GM04503 (cell line): ENCODE data around the gene ZBTB43.

Experiments used
- DNase-seq: peaks from one replicate; pipeline ENCODE4 v3.0.0-alpha.2; 2012; ENCODE audit warnings: low read depth

Gene ZBTB43

DNA sequence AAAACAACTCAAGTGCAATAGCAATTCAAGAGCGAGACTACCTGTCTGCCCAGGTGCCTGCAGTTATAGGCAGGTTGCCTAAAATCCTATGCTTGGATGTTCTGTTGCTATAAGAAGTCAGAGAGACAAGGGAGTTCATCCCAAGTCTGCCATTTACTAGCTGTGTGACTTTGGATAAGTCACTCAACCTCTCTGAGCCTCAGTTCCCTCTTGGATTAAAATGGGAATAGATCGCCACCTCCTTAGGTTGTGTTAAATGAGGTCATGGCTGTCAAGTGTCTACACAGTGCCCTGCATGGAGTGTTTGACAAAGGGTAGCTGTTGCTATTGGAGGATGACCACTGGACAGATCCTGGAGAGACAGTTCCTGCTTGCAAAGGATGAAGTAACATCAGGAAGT lies 54.3 kb downstream of the ZBTB43 start:
- no peak for DNase-seq

DNA sequence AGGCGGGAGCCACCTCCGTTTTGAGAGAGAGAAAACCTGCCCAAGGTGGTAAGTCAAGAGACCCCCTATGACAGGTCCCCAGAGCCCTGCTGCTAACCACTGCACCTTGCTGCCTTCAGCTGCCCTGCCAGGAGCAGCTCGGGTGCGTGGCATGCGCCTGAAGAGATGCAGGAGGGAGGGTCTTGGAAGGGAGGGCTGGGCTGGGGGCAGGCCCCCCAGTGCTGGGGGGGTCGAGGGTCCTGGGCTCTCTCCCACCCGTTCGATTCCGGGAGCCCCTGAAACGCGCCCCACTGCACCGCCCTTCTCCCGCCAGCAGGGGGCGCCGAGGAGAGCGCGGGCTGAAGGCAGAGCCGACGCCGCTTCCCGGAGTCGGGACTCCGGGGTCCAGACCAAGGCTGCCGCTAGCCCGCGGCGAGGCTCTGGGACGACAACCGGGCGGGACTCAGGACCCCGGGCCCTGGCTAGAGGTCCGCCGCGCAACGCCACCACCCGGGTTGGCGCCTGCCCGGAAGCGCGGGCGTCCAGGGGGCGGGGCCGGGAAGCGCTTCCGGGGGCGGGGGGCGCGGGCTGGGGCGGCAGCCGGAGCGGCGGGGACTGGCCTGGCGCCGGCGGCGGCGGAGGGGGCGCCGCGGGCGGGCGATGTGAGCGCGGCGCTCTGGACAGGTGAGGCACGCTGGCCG lies 55.4 kb downstream of the ZBTB43 start, which contains the start of gene ZBTB34:
Gene ZBTB34 (plus strand): TSS at position 563 of the 680 bp plus-strand sequence. CDS start 18,761 bp downstream, outside the sequence.
- DNase-seq: no peak

DNA sequence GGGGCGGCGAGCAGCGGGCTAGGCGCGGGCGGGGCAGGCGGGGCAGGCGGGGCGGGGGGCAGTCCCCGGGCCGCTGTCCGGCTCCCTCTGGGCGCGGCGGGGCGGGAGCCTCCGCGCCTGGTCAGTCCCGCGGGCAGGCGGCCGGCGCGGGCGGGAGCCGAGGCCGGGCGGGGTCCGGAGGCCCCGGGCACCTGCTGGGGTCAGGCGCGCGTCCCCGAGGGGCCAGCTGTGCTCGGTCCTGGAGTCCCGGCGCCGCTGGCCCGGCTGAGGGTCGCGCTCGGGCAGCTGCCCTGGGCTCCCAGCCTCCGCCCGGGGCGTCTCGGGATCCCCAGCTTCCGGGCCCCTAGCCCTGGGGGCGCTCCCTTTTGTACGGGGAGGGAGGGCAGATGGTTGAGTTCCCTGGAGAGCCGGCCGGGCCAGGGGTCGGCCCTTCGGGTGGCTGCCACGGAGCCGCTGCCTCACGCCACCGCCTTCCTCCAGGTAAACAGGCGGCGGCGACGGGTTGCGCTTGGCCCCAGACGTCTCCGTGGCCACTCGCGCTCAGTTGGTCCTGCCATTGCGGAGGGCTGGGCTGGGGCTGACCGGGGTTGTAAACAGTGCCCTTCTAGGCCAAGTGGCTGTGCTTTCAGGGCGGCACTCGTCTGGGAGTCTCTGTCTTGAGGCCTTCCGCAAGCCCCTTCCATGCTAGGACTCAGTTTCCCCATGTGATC lies 56.1 kb downstream of the ZBTB43 start:
- no peak for DNase-seq

DNA sequence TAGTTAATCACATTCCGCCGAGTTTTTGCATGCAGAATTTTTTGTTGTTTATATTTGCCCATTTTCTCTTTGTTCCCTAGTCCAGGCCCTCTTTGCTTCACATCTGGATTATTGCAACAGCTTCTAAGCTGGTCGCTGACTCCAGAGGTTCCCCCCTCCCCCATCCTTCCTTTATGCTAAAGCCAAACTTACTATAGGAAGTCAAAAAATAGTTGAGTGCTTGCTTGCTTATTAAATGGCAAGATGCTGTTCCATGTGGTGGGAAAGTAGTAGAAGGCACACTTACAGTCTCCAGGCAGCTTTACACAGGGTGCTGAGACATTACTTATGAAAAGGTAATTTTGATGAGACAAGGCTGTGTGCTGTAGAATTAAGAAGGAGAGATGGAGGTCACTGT lies 56.9 kb downstream of the ZBTB43 start:
- no peak for DNase-seq

DNA sequence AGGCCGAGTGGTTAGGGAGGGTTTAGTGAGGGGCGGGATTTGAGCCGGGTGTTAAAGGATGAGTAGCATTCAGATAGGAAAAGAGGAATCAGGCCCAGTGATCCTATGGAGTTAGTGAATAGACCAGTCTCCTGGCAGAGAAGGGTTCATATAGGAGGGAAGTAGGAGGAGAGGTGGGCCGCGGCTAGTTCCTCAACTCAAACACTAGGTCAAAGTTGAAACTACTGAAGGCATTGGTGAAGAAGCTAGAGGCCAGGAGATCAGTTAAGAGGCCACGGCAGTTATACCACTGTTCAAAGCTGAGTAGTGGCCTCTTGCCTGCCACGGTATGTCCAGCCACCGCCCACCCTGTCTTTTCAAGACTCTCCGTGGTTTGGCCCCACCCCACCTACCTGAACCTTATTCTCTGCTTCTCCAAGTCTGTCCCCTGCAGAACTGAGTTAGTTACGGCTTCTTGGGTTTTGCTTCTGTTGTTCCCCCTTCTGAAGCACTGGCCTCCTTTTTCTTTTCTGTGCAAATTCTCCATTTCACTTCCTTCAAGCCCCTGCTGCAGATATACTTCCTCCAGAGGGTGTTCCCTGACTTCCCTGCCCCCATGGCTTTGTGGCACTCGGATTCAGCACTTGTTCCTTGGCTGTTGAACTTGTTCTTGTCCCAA lies 57.4 kb downstream of the ZBTB43 start:
- DNase-seq: no peak

DNA sequence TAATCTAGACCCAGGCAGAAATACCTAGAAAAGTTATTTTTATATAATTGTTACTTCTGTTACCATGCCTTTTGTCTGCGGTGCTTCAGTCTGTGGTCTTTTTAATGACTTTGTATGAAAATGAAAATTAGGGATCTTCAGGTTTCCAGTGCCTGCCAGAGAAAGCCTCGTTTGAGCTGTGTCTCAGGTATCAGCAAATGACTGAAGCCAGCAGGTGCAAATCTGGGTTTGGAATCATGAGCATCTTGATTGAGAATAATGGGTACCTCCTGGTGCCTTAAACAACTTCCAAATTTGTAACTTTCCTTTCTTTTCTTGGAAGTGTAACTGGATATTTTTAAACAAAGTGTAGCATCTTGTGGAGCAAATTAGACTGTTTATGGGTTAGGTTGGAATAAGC lies 59.9 kb downstream of the ZBTB43 start:
- DNase-seq: no peak

DNA sequence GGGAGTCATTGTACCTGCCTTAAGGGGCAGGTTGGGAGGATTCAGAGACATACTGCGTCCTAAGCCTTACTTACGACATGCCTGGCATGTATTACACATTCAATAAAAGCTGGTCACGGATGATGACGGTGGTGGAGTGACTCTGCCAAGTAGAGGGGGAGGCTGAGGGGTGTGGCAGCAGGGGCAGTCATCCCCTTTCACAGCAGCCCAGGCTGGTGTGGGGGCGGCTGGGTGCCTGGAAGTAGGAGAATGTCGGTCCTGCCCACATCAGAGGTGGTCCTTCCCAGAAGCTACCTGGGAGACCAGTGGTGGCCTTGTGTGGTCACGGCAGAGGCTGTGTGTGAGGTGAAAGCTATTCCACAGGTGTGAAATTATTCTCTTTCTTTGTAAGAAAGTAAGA lies 64.5 kb downstream of the ZBTB43 start:
- DNase-seq: no peak

DNA sequence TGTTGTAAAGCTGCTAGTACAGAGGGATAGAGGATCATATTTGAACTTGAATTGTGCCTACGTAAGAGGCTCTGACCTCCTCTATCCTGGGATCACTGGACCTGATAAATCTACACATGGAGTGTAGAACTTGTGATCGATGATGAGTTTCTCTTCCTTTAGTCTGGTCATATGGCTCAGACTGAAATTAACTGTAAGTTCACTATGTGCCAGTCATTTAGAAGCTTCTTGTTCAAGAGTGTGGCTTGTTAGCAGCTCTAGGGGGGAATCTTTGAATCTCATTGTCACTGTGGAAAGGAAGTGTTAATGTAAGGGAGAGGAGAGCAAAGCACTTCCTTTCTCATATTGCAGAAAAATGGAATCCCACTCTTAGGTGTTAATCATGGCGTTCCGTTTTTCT lies 67.7 kb downstream of the ZBTB43 start:
- no peak for DNase-seq

DNA sequence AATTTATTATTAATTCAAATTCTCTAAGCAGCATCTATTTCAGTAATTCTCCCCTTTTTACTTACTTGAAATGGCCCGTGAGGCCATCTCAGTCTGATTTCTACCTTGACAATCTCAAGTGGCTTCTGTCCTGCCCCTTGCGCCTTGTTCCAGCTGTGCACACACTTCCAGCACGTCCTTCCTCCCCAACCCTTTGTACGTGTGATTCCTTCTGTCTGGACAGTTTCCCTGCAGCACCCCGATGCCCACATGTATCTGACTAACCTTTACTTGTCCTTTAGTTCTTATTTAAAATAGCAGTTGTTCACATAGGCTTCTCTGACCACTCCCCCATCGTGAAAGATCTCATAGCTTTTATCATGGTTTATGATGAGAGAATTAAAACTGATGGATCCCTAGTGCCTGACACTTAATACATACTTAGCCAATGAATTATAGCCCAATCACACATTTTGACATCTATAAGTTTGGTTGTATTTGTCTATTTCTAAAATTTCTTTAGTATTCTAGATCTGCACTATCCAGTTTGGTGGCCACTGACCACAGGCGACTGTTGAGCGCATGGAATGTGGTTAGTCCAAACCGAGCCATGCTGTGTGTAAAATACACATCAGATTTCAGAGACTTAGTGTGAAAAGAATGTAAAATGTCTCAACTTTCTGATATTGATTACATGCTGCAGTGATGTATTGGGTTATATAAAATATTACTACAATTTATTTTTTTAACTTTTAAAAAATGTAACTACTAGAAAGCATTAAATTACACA lies 69.9 kb downstream of the ZBTB43 start:
- no peak for DNase-seq

DNA sequence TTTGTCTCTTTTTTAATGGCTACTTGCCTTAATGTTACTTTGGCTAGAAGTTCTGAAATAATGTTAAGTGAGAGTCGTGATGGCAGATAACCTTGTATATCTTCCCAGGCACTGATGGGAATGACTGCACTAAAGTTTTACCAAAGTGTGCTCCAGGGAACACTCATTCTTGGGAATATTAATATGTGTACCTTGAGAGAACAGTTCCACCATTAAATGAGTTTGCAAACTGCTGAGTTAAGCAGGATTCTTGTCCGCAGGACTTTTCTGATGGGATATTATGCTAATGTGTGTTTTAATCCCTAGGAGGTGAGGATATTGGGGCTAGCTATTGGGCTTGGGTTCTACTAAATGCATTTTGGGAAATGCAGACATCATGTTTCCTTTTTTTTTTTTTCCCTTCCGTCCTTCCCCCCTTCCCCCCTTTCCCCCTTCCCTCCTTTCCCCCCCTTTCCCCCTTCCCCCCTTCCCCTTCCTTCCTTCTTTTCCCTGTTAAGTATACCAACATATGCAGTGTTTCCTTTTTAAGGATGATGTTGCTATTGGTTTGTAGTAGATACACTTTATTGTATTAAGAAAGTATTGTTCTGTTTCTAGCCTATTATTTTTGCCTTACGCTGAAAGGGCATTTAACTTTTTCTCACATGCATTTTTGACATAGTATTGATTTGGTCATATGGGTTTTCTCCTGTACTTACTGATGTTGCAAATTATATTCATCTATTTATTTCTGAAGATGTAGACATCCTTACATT lies 71.1 kb downstream of the ZBTB43 start:
- DNase-seq: no peak

DNA sequence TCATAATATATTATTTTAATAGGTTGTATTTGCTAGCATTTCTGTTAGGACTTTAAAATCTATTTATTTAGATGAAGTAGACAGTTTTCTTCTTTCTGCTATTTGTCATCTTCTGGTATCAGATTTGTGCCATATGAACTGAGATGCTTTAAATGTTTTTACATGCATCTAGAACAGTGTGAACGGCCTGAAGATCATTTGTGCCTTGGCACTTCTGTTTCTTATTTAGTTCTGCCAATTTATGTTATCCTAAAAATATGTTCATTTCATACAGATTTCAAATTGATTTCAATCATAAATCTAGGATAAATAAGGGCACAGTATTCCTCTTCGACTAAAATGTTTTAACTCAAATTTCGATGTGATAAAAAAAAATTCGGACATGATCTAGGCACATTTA lies 71.7 kb downstream of the ZBTB43 start:
- no peak for DNase-seq

DNA sequence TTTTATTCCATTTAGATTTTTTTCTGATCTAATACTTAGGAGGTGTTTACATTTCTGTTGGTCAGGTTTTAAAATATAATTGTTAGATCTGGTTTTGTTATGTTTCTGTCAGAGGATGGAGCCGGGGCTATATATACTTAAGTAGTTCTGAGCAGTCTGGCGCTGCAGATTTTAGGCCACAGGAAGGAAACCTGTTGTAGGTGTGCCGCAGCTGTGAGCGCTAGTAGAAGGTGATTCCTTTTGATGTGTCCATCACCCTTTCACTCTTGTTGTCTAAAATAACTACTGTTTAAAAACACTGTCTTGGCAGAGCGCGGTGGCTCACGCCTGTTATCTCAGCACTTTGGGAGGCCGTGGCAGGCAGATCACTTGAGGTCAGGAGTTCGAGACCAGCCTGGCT lies 72.6 kb downstream of the ZBTB43 start:
- no peak for DNase-seq

DNA sequence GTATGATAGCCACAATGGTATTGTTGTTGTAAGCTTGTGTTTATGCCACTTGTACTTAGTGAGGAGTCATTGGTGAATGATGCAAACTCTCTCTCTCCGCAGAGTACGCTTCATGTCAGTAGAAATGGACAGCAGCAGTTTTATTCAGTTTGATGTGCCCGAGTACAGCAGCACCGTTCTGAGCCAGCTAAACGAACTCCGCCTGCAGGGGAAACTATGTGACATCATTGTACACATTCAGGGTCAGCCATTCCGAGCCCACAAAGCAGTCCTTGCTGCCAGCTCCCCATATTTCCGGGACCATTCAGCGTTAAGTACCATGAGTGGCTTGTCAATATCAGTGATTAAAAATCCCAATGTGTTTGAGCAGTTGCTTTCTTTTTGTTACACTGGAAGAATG lies 74.4 kb downstream of the ZBTB43 start:
- no peak for DNase-seq

DNA sequence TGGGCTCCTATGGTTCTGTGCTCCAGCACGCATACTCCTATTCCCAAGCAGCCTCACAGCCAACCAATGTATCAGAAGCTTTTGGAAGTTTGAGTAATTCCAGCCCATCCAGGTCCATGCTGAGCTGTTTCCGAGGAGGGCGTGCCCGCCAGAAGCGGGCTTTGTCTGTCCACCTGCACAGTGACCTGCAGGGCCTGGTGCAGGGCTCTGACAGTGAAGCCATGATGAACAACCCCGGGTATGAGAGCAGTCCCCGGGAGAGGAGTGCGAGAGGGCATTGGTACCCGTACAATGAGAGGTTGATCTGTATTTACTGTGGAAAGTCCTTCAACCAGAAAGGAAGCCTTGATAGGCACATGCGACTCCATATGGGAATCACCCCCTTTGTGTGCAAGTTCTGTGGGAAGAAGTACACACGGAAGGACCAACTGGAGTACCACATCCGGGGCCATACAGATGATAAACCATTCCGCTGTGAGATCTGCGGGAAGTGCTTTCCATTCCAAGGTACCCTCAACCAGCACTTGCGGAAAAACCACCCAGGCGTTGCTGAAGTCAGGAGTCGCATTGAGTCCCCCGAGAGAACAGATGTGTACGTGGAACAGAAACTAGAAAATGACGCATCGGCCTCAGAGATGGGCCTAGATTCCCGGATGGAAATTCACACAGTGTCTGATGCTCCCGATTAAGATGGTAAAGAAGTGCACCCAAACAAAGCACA lies 75.5 kb downstream of the ZBTB43 start:
- DNase-seq: no peak

DNA sequence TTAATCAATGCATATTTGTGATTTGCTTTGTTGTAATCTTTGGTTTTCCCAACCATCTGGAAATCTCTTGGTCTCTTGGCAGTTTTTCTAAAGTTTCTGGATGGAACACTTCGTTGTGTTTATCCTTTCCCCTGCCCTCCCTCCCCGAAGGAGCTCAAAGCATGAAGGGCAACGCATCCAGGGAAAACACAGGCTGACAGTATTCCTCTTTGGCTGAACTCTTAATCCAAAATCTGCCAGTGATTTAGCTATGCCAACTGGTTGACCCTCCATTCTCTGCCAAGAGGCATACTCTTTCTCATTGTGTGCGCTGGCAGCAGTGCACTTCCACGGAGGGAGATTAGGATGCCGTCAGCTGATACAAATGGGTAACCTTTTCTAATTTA lies 76.1 kb downstream of the ZBTB43 start:
- no peak for DNase-seq

DNA sequence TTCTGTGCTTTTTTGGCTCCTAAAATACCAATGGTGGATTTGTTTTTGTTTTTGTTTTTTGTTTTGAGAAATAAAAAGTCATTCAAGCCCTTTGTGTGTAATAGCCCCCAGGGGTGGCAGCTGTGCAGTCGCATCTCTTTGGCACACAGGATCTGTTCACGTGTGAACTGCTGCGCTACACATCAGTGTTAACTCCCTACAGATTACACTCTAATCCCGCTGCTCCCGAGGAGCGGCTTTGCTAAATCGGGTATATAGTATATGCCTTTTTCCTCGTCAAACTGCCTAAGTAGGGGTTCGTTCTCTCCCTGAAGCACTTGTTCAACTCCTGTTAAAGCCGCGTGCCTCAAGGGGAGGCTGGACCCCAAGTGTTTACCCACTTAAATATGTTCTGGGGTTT lies 77.9 kb downstream of the ZBTB43 start:
- no peak for DNase-seq

DNA sequence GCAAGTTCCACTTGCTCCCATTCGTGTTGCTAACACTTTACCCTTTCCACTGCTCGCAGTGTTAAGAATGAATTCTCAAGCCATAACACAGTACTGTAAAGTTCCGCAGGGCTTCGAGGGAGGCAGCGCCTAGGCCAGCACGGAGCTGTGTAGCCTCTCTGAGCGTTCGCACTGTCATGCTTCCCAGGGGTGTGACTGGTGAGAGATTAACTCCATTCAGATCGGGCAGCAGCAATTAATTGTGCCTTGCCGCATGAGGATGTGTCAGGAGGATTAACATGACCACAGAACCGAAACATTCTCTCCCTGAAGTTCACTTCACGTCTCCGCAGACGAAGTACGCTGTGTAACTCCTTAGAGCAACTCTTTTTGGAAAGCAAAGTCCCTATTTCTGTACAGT lies 78.8 kb downstream of the ZBTB43 start:
- no peak for DNase-seq

DNA sequence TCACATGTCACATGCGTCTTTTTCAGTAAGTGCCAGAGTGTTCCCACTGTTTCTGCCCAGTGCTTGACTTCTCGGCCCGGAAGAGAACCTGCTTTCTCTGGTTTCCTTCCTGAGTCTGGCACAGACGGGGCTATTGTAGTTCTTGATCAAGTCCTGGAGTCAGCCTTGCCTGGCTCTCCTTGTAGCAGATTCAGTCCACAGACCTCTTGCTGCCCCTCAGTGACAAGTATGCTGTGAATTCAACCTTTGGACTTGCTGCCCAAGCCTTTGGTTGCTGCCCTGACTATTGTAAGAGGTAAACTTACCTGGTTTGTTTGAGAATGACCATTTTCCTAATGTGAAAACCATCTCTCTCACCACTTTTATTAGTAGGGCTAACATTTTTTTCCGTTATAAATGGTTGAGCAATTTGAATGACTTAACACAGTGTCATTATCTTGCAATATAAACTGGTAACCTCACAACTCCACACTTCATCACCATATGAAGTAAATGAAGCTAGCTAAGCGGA lies 80.3 kb downstream of the ZBTB43 start:
- no peak for DNase-seq

DNA sequence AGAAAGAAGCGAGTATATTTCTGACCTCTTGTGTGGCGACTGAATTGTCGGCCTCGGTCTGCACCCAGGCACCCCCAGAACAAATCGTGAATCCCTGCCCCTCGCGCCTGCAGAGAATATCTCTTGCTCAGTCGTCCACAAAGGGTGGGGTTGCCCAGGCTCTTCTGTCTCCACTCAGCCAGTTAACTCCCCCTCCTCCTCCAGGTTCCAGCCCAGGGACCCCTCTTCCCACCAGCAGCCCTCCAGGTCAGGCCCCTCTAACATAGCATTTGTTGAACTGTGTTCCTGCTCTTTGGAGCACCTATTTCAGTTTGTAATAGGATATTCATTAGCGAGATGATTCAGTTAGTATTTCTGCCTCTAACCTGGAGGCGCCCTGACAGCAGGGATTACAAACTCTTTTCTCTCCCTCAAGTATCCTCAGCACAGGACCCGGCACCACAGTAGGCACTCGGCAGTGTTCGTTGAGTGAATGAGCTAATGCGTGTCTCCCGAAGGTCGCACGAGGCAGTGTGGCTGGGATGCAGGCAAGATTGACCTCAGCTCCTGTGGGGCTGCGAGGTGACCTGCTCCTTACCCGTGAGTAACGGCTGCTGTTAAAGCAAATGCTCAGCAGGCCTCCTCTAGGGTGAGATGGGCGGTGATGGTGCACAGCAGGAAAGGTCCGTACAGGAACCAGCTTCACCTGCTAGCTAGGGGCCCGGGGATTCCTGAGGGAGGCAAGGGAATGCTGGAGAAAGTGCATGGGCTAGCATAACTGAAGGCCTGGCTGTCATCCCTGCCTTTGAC lies 81.4 kb downstream of the ZBTB43 start:
- no peak for DNase-seq

DNA sequence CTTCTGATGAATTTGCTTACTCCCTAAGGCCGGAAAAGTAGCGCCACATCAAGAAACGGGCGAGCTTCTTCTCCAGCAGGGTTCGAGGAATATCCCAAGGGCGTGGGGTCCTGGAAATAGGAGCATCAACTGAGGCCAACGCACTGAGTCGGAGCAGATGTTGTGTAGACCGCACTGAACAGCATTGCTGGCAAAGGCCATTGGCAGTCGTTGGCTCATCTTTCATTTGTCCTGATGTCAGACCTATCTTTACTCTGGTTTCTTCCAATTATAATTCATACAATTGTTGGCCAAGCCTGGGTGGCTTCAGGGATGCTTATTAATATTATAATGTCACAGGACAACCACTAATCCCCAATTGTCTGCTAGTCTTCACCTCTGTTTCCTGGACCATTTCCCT lies 82.1 kb downstream of the ZBTB43 start:
- DNase-seq: no peak
